Activated naive CD4-positive, alpha-beta T cell treated with anti-CD3 and anti-CD28 coated beads, Interleukin-2, amount 50 U/mL, for 72 hours (primary cell): Measurements from ENCODE around the gene KIAA1755. TPM values are rescaled to one million over a fixed set of nuclear protein-coding genes. Genes with fewer than 3 reads are reported as not detected.
"Not testable (repeated sequence)": the region's sequence is repeated elsewhere in the genome, so short reads cannot be mapped to it uniquely, and the experiment has no call there.

Experiments
- ATAC-seq, 2 donors: fragments of 150-1000 bp; cut with Tn5 transposase; 2 replicates each; pipeline ENCODE4 v1.10.0; 2021; ENCODE audit warnings: mild to moderate bottlenecking in 2 of 2, moderate library complexity in 2 of 2
- DNase-seq, 2 donors: peaks; one replicate each; pipeline ENCODE4 v3.0.0; 2021 to 2022; ENCODE audit warnings: low spot score in 2 of 2
- H3K27ac Mint-ChIP-seq, 2 donors: one replicate each; pipeline ENCODE4 v1.8.0; 2022; ENCODE audit warnings: mild to moderate bottlenecking in 2 of 2, mixed read lengths in 2 of 2
- H3K36me3 Mint-ChIP-seq, 2 donors: one replicate each; pipeline ENCODE4 v1.8.0; 2022; ENCODE audit warnings: mixed read lengths in 2 of 2
- H3K9me3 Mint-ChIP-seq, 2 donors: one replicate each; pipeline ENCODE4 v1.8.0; 2022; ENCODE audit warnings: mixed read lengths in 2 of 2
- total RNA-seq, 2 donors: library from RNA; stranded (reverse); gene quantifications; one replicate each; pipeline ENCODE4 v1.2.3, GENCODE V29; 2022

KIAA1755 gene
- total RNA-seq, 2 donors from 2014 or later = not detected

DNA sequence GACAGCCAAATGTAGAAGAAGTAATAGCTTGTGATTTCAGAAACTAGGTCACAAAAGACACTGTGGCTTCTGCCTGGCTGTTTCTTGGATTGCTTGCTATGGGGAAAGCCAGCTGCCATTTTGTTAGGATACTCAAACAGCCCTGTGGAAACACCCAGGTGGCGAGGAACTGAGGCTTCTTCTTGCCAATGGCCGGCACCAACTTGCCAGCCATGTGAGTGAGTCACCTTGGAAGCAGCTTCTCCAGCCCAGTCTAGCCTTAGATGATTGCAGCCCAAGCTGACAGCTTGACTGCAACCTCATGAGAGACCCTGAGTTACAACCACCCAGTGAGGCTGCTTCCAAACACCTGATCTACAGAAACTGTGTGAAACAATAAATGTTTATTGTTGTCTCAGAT is 11.9 kb upstream of the KIAA1755 start:
- DNase-seq = no peak
- Mint-ChIP-seq H3K36me3 (no peaks in the 10 kb centered on the region), H3K9me3 (no peaks in the 10 kb centered on the region), H3K27ac (no peak overlapping the region)
- no peak for ATAC-seq

GRCh38 chr20:38271608-38272120 is 11.1 kb upstream of the KIAA1755 start:
- ATAC-seq (no peak), DNase-seq (no peak)
- no peak overlapping the region for H3K27ac Mint-ChIP-seq
- no peaks in the 10 kb centered on the region for H3K9me3 Mint-ChIP-seq
- H3K36me3 Mint-ChIP-seq = no peaks in the 10 kb centered on the region

DNA sequence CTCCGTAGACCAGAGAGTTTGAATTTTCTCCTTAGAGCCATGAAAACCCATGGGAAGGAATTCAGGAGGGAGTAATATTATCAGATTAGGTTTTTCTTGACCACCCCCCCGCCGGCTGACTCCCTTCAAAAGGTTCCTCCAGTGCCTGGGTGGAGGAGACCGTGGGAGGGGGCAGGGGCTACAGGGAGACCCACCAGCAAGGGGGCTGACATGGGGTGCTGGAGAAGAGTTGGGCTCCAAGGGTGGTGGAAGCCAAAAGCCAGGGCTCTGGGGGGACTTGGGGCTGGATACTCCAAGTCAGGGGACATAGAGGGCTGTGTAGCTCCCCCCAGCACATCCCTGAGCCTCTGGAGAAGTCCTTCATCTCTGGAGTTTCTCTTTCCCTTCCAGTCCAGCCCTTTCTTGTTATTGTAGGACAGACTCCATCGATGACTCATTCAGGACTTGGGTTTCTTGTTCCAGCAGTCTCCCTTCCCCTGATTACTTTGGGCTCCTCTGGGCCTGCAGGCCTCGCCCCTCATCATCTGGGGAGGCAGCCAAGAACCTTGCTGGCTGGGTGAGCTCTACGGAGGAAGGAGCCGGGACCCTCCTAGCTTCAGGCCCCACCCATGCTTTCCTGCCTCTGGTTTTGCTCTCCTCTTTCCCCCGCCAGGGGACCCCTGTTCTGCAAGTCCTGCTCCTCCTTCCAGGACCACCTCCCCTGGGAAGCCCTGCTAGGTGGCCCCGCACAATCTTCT is 10.5 kb upstream of the KIAA1755 start:
- H3K27ac Mint-ChIP-seq = no peak overlapping the region
- H3K36me3 Mint-ChIP-seq = no peaks in the 10 kb centered on the region
- no peaks in the 10 kb centered on the region for H3K9me3 Mint-ChIP-seq
- no peak for DNase-seq
- ATAC-seq = no peak

DNA sequence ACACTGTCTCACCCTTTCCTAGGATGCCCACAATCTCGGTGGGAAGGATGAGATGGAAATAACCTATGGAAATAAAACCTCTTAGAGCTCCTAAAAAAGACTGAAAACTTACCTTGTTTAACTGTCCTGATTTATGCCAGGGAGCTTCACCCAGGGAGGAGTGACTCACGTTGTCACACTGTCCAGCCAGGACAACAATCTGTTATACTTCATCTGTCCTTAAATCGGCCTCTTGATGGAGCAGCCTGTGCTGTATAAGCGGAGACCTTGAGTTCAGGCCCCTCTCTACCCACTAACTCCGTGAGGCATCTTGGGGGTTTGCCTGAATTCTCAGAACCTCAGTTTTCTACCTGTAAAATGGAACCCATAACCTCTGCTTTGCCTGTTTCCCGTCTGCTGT is 9.2 kb upstream of the KIAA1755 start:
- Mint-ChIP-seq H3K9me3 (no peaks in the 10 kb centered on the region), H3K36me3 (no peaks in the 10 kb centered on the region), H3K27ac (no peak overlapping the region)
- DNase-seq (no peak), ATAC-seq (no peak)

GRCh38 chr20:38269040-38269439 is 8.5 kb upstream of the KIAA1755 start:
- H3K9me3 Mint-ChIP-seq = no peaks in the 10 kb centered on the region
- no peak for ATAC-seq
- no peaks in the 10 kb centered on the region for H3K36me3 Mint-ChIP-seq
- DNase-seq = no peak
- H3K27ac Mint-ChIP-seq = no peak overlapping the region

- H3K9me3 Mint-ChIP-seq = no peaks in the 10 kb centered on the region
- no peaks in the 10 kb centered on the region for H3K36me3 Mint-ChIP-seq
- H3K27ac Mint-ChIP-seq = no peak overlapping the region
- ATAC-seq = no peak
- no peak for DNase-seq
Measured at GRCh38 chr20:38267901-38268514, 7.5 kb upstream of the KIAA1755 start.

DNA sequence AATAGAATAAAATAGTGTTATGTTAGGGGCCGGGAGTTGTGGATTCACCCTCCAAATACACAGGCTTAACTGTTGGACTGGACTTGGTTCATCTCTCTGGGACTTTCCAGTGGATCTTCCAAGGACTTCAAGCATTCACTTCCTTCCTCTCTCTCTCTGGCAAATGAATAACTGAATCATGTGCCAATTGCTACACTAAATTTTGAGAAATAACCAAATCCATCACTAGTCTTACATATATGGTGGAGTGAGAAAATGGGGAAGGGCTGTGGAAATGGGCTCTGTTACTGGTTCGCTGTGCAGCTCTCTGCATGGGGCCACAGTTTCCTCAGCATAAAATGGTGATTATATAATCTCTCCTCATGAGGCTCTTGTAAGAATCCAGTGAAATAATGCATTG is 6.8 kb upstream of the KIAA1755 start:
- Mint-ChIP-seq H3K9me3 (no peaks in the 10 kb centered on the region), H3K27ac (no peak overlapping the region)
- ATAC-seq = no peak

DNA sequence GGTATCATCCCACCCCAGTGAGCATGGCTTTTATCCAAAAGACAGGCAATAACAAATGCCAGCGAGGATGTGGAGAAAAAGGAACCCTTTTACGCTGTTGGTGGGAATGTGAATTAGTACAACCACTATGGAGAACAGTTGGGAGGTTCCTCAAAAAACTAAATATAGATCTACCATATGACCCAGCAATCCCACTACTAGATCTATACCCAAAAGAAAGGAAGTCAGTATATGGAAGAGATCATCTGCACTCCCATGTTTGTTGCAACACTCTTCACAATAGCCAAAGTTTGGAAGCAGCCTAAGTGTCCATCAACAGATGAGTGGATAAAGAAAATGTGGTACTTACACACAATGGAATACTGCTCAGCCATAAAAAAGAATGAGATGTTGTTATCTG is 5.9 kb upstream of the KIAA1755 start:
- DNase-seq (no peak), ATAC-seq (no peak)
- Mint-ChIP-seq H3K9me3 (no peaks in the 10 kb centered on the region), H3K36me3 (no peaks in the 10 kb centered on the region), H3K27ac (no peak overlapping the region)

More for the DNA sequence above, 6.8 kb upstream of the KIAA1755 start:
- H3K36me3 Mint-ChIP-seq = no peaks in the 10 kb centered on the region
- no peak for DNase-seq

DNA sequence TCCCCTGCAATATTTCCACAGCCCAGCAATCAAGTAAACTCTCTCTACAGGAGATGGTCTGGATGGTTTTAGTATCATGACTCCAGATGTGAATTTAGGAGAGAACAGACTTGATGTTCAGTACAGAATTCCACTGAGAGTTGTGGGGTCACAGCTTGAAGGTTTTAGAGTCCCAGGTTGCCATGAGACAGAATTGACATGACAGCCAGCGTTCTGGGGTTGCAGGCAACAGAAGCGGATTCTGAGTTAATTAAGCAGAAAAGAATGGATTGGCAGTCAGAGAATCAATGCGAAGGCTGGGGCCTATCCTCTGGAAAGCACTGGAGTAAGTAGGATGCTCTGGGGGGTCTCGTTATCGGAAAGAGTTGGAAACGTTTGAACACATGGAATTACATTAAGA is 2.4 kb upstream of the KIAA1755 start:
- ATAC-seq = no peak
- no peaks in the 10 kb centered on the region for H3K9me3 Mint-ChIP-seq
- peaks cover 0 to 4% of the 10 kb centered on the region in 2 donors for H3K36me3 Mint-ChIP-seq
- H3K27ac Mint-ChIP-seq = no peak overlapping the region
- no peak for DNase-seq

DNA sequence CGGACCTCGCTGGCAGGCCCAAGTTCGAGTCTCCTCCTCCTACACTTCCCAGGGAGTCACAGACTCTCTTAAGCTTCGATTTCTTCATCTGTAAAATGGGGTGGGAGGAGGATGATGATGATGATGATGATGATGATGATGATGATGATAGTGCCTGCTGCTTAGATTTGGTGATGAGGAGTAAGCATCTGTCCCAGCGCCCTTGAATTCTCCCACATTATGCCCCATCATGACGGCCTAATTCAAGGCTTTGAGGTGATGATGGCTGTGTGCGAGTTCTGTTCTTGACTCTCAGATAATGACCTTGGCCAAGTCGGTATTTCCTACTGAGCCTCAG is 487 bp upstream of the KIAA1755 start:
- peaks cover 0 to 4% of the 10 kb centered on the region in 2 donors for H3K36me3 Mint-ChIP-seq
- ATAC-seq (no peak), DNase-seq (no peak)
- H3K9me3 Mint-ChIP-seq = no peaks in the 10 kb centered on the region
- no peak overlapping the region for H3K27ac Mint-ChIP-seq

DNA sequence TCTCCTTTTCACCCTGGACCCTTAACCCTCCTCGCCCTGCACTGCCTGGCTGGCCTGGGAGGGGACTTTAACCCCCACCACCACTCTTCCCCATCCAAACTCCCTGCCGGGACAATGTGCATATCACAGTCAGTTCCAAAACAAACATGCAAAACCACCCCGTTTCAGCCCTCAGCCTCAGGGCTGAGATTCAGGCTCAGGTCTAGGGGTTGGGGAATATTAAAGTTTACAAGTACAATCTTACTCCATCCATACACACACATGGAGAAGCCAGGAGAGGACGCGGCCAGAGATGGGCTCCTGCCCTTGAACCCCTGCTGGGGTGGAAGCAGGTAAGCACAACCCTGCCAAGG is 534 bp downstream of the KIAA1755 start:
- Mint-ChIP-seq H3K9me3 (no peaks in the 10 kb centered on the region), H3K36me3 (peaks cover 0 to 4% of the 10 kb centered on the region in 2 donors), H3K27ac (no peak overlapping the region)
- no peak for DNase-seq
- no peak for ATAC-seq

GRCh38 chr20:38258545-38259215 is 1.9 kb downstream of the KIAA1755 start:
- Mint-ChIP-seq H3K9me3 (no peaks in the 10 kb centered on the region), H3K27ac (no peak overlapping the region), H3K36me3 (peaks cover 0 to 4% of the 10 kb centered on the region in 2 donors)
- DNase-seq (no peak), ATAC-seq (no peak)

DNA sequence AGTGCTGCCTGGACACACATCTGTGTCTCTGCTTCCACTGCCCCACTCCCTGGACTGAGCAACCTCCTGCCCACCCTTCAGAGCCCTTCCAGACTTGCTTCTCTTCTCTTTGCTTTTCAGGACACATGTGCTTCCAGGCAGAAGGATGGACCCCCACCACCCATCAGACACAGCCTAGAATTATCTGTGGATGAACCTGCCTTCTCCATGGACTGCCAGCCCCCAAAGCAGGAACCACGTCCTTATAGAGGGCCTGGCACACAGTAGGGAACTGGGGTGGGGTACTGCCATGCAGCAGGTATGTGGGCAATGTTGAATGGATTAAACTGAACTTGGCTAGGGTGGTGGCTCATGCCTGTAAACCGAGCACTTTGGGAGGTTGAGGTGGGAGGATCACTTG is 3.6 kb downstream of the KIAA1755 start:
- Mint-ChIP-seq H3K27ac (peak overlapping the region in 1 of 2 donors; percentile 82), H3K36me3 (peaks cover 0 to 4% of the 10 kb centered on the region in 2 donors), H3K9me3 (no peaks in the 10 kb centered on the region)
- no peak for DNase-seq
- ATAC-seq = no peak

- no peak for DNase-seq
- no peaks in the 10 kb centered on the region for H3K9me3 Mint-ChIP-seq
- peaks cover 0 to under 1% of the 10 kb centered on the region in 2 donors for H3K36me3 Mint-ChIP-seq
- ATAC-seq = no peak
- peak overlapping the region in 1 of 2 donors; percentile 48 for H3K27ac Mint-ChIP-seq
Measured at GRCh38 chr20:38256021-38256420, 4.5 kb downstream of the KIAA1755 start.

DNA sequence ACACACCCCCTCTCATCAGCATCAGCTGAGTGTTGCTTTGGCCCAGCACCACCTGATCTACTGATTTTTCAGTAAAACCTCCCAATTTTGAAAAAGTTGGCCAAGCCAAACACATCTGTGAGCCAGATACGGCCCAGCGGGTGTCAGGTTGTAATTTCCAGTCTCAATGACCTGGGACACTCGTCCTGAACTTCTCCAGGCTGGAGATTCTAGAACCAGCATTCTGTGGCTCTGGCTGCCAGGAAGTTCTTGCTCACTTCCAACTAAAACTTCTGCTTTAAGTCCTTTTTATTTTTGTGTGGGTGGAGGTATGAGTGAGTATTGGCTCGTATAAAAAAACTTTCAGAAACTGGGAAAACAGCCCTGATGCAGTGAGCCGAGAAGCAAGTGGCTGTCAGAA is 5.1 kb downstream of the KIAA1755 start:
- Mint-ChIP-seq H3K27ac (no peak overlapping the region), H3K9me3 (no peaks in the 10 kb centered on the region), H3K36me3 (no peaks in the 10 kb centered on the region)
- ATAC-seq (no peak), DNase-seq (no peak)

DNA sequence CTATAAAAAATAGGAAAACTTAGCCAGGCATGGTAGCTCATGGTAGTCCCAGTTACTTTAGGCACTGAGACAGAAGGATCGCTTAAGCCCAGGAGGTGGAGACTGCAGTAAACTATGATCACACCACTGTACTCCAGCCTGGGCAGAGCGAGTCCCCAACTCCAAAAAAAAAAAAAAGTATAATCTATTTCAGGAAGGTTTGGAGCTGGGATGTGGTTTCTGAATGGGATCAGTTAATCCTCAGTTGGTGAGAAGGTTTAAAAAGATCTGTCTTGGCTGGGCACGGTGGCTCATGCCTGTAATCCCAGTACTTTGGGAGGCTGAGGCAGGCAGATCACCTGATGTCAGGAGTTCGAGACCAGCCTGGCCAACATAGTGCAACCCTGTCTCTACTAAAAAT is 5.9 kb downstream of the KIAA1755 start:
- not testable (repeated sequence) for H3K9me3 Mint-ChIP-seq, H3K36me3 Mint-ChIP-seq, H3K27ac Mint-ChIP-seq, ATAC-seq, DNase-seq

DNA sequence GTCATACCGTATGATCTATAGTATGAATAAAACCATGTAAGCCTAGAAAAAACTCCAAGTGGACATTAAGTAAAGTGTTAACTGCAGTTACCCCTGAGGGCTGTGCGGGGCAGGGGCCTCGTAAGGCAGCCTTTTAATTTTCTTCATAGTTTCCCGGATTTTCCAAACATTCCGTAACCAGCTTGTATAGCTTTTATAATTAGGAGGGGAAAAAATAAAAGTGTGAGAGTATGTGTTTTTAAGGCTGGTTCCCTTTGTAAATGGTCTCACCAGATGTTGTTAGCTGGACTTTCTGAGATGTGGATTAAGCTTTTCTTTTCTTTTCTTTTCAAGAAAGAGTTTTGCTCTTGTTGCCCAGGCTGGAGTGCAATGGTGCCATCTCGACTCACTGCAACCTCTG is 7.0 kb downstream of the KIAA1755 start:
- no peak overlapping the region for H3K27ac Mint-ChIP-seq
- H3K36me3 Mint-ChIP-seq = no peaks in the 10 kb centered on the region
- H3K9me3 Mint-ChIP-seq = no peaks in the 10 kb centered on the region
- ATAC-seq (no peak), DNase-seq (no peak)
